NCI-H187 (cell line): ENCODE data around the gene LRRC23.
A peak's percentile ranks its signal among the peaks of the same experiment; 100 is the strongest.
"Not testable (repeated sequence)": the region's sequence is repeated elsewhere in the genome, so short reads cannot be mapped to it uniquely, and the experiment has no call there.

Experiments
- DNase-seq, 2 experiments: peaks; one replicate each; lab custom pipeline; 2025; lab: John Stamatoyannopoulos, UW

Gene LRRC23

DNA sequence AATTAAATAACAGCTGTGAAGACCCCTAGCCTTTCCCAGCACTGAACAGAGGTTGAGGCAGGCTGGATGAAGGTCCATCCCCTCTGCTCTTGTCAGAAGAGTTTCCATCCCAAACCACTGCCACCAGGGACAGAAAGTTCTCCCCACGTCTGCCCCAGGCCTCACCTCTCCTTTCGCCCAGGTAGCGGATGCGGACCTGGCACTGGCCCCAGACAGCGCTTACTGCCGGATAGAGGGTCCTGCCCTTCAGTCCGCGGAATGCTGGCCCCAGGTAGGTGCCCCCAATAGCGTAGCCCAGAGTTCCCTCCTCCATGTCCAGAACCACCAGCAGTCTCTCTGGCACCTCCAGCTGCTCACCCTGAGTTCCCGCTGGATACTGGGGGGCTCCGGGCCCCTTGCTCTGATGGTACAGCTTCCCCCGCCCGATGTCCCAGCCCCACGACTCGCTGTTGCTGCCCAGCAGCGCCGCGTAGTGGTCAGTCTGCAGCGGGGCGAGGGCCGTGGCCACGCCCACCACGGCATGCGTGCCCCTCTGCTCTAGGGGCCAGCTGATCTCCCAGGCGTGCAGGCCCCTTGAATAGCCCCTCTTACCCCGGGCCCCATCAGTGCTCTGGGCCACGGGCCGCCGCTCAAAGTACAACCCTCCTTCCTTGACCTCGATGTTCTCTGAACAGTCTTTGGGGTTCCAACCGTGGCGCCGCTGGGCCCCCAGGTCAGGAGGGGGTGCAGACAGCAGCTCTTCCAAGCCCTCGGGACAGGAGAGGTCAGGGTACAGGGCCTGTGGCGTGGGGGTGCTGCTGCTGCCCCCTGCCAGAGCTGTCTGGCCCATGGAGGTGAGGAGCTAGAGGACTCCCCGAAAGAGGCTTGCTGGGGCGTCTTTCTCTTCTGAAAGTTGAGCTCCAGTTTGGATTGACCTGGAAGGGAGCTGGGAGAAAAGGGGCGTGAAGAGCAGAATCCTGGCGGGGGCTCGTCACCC is 32.3 kb upstream of the LRRC23 start:
- peak; percentile 31 to 59 for DNase-seq

DNA sequence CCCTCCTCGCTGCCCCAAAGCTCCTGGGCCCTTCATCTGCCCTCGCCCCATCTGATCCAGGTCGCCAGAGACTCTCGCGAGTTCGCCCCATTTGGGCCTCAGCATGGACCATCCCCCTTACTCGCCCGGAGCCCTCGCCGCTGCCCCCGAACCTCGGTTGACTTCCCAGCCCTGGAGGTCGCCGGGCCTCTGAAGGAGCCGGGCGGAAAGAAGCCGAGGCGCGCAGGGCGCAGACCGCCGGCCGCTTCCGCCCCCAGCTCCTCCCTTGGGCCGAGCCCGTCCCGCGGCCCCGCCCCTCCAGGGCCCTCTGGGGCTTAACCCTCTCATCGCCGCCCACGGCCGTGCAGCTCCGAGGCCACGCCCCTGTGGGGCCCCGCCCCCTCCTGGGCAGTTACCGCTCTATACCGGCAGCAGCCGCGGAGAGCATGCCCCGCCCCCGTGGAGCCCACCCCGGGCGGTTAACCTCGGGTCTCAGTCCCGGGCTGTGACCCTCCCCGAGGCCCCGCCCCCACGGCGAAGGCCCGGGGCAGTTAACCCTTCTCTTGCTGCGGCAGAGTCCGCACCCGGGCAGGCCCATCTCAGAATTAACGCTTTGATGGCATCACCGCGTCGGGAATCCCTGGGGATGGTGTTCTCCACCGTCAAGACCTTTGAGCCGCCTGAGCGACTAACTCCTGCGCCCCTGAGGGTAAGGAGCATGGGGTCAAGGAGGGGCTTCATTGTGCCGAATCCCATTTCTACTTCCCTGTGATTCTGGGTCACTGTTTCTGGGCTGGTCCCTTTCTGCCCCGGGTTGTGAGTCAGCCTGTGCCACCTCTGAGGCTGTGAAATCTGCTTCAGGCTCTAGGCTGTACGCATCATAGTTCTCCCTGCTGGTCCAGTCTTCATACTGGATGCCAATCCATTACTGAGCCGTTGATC is 31.3 kb upstream of the LRRC23 start, which contains the start of gene SPSB2:
Gene SPSB2 (minus strand): TSS at position 210 of the 921 bp plus-strand sequence. CDS start 402 bp downstream, outside the sequence.
- peak; percentile 94 to 96 for DNase-seq

DNA sequence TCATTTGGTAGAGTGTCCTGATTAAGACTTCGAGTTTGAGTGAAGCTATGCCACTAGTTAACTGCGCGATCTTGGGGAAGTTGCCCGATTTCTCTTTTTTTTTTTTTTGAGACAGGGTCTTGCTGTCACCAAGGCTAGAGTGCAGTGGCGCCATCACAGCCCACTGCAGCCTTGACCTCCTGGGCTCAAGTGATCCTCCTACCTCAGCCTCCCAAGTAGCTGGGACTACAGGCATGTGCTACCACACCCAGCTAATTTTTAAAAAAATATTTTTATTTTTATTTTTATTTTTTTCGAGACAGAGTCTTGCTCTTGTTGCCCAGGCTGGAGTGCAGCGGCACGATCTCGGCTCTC is 30.6 kb upstream of the LRRC23 start:
- not testable (repeated sequence) for DNase-seq

DNA sequence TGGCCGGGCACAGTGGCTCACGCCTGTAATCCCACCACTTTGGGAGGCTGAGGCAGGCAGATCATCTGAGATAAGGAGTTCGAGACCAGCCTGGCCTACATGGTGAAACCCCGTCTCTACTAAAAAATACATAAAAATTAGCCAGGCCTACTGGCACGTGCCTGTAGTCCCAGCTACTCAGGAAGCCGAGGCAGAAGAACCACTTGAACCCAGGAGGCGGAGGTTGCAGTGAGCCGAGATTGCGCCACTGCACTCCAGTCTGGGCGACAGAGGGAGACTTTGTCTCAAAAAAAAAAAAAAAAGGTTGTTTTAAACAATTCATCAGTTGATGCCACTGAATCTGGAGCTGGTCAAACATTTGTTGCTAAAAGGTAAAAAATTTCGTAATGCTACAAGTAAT is 24.8 kb upstream of the LRRC23 start:
- not testable (repeated sequence) for DNase-seq

DNA sequence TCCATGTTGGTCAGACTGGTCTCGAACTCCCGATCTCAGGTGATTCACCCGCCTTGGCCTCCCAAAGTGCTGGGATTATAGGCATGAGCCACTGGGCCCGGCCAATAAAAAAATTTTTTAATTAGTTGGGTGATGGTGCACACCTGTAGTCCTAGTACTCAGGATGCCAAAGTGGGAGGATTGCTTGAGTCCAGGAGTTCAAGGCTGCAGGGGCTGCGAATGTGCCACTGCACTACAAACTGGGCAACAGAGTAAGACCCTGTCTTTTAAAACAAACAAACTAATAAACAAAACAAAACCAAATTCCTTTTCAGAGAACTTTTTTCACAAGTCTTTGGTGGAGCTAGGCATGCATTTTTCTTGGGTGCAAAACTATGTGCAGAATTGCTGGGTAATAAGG is 21.4 kb upstream of the LRRC23 start:
- no peak for DNase-seq

DNA sequence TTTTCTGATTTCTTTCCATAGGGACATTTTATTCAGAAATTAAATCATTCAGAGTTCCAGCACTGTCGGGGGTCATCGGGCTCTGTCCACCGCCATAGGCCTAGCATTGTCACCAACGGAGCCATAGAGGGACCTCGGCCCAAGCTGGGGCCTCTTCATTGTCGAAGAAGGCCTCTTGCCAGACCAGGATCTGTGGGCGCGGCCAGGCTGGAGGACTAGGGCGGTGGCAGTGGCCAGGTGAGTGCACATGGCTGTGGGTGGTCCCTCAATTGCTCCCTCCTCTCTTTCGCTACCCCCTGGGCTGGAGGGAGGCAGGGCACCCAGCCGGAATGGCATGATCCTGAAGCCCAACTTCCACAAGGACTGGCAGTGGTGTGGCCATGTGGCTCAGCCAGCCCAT is 20.9 kb upstream of the LRRC23 start:
- DNase-seq, result no peak

DNA sequence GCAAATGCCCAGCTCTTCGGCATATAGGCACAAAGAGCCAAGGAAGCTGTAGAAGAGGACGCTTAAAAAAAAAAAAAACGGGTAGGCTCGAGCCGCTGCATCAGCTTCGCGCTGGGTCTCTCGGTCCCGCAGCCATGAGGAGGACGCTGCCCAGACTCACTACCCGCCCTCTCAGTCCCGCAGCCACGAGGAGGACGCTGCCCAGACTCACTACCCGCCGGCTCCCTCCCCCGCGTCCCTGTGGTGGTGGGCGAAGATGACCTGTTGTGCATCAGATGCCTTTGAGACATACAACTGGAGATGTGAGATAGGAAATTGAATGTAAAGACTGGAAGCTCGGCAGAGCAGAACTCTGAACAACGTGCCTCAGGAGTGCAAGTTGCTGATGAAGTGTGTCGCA is 20.1 kb upstream of the LRRC23 start:
- DNase-seq, result no peak

DNA sequence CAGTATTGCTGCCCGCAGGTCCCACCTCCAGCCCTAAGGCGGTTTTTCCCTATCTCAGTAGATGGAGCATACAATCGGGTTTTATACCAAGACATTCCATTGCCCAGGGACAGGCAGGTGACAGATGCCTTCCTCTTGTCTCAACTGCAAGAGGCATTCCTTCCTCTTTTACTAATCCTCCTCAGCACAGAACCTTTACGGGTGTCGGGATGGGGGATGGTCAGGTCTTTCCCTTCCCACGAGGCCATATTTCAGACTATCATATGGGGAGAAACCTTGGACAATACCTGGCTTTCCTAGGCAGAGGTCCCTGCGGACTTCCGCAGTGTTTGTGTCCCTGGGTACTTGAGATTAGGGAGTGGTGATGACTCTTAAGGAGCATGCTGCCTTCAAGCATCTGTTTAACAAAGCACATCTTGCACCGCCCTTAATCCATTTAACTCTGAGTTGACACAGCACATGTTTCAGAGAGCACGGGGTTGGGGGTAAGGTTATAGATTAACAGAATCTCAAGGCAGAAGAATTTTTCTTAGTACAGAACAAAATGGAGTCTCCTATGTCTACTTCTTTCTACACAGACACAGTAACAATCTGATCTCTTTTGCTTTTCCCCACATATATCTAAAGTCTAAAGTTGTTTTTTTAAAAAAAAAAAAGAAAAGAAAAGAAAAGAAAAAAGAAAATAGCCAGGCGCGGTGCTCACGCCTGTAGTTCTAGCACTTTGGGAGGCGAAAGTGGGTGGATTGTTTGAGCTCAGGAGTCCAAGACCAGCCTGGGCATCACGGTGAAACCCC is 18.2 kb upstream of the LRRC23 start:
- DNase-seq, result not testable (repeated sequence)

DNA sequence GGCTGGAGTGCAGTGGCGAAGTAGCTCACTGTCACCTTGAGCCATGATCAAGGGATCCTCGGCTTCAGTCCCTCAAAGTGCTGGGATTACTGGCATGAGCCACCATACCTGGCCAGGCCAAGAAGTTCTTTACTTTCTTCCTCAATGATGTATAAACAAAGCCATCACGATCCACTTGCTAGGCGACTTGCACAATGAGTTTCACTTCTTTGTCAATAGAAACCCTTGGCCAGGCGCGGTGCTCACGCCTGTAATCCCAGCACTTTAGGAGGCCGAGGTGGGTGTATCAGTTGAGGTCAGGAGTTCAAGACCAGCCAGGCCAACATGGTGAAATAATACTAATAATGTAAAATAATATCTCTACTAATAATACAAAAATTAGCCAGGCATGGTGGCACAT is 17.2 kb upstream of the LRRC23 start:
- no peak for DNase-seq

DNA sequence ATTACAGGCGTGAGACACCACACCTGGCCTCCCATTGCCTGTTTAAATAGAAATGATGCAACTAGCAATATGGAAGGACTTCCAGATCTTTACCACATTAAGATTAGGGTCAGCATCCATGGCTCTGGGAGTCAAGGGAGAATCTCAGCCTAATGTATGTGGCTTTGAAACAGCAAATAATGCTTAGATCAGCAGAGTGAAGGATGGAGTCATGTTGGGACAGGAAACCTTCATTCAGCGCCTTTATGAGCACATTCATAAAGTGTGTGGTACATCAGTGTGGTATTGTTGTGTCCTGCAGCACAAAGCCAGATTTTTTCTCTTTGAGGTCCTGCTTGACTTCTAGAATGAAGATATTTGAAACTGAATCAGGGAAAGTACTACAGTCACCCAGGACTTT is 16.3 kb upstream of the LRRC23 start:
- DNase-seq, result no peak

DNA sequence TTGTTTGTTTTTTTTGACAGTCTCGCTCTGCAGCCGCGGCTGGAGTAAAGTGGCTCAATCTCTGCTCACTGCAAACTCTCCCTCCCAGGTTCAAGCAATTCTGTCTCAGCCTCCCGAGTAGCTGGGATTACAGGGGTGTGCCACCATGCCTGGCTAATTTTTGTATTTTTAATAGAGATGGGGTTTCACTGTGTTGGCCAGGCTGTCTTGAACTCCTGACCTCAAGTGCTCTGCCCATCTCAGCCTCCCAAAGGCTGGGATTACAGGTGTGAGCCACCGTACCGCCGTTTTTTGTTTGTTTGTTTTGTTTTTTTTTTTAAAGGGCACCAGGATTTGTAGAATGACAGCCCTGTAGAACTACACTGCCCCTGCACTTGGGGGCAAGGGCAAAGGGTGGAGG is 15.8 kb upstream of the LRRC23 start:
- DNase-seq, result not testable (repeated sequence)

DNA sequence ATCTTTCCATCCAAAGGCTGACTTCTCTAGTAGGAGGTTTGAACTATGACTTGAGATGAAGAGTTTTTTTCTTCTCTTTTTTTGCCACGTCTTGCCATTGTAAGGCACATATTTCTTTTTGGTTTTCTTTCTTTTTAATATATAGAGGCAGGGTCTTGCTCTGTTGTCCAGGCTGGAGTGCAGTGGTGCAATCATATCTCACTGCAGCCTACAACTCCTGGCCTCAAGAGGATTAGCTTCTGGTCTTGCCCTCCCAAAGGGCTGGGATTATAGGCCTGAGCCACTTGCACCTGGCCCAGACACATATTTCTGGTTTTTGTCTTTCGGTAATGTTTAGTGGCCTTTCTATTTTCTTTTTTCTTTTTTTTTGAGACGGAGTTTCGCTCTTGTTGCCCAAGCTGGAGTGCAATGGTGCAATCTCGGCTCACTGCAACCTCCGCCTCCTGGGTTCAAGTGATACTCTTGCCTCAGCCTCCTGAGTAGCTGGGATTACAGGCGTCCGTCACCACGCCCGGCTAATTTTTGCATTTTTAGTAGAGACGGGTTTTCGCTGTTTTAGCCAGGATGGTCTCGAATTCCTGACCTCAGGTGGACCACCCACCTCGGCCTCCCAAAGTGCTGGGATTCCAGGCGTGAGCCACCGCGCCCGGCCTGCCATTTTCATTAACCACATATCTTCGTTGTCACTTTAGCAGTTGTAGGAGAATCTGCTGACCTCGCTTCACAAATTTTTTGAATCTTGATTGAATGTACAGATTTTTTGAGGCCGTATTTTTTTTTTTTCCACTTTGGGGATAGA is 14.6 kb upstream of the LRRC23 start:
- DNase-seq, result not testable (repeated sequence)

DNA sequence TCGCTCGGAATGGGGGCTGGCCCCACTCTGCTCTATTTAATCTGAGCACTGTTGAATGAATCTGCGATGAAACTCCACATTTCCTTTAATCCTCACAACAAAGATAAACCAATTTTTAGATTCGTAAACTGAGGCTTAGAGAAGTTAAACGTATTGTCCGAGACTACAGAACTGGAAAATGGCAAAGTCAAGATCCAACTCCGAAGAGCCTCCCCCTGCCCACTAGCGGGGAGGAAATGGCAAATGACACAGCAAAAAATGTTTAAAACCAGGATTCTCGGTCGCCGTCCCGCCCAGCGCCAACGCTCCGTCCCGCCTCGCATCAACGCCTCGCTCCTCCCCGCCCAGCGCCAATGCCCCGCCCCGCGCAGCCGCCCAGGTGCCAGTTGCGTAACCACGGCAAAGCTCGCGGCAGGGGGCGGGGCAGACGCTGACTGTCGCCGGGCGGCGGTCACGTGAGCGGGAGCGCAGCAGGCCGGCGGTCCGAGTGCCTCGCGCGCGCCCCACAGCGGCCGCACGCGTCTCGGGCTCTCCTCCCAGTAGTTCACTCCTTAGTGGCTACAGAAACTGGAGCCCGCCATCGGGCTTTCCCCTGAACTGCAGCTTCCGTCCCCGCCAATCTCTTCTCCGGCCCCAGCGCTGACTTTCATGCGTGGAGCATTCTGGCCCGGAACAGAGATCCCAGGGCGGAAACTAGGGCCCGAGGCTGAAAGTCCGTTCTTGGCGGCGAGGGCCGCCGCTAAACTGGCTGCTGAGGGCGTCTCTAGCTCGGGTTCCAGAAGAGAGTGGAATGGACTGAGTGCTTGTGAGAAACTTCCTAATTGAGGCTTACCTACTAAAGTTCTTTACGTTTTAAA is 13.6 kb upstream of the LRRC23 start:
- peak; percentile 94 to 96 for DNase-seq

DNA sequence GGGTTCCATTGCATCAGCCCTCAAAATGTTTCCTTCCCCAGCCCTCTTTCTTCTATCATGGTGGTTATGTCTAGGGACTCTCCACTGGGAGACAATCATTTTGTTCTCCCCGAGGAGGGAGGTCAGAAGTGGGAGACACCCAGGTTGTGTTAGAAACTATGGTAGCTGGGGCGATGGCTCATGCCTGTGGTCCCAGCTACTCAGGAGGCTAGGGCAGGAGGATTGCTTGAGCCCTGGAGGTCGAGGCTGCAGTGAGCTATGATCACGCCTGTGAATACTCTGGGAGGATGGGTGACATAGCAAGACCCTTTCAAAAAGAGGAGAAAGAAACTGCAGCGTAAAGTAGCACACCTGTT is 13.0 kb upstream of the LRRC23 start:
- no peak for DNase-seq

DNA sequence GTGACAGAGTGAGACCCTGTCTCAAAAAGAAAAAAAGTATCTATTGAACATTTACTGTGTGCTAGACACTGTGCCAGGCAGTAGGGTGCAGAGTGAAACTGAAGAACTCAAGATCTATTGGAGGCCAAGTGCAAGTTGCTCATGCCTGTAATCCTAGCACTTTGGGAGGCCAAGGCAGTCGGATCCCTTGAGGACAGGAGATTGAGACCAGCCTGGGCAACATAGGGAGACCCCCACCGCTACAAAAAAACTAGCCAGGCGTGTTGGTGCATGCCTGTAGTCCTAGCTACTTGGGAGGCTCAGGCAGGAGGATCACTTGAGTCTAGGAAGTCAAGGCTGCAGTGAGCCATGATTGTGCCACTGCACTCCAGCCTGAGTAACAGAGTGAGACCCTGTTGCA is 11.9 kb upstream of the LRRC23 start:
- not testable (repeated sequence) for DNase-seq

DNA sequence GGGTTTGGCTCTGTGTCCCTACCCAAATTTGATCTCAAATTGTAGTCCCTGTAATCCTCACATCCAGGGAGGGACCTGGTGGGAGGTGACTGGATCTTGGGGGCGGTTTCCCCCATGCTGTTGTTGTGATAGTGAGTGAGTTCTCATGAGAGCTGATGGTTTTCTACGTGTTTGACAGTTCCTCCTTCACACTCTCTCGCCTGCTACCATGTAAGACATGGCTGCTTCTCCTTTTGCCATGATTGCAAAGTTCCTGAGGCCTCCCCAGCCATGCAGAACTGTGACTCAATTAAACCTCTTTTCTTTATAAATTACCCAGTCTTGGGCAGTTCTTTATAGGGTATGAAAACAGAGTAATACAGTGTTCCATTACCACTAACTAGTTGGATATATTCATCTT is 10.3 kb upstream of the LRRC23 start:
- no peak for DNase-seq

DNA sequence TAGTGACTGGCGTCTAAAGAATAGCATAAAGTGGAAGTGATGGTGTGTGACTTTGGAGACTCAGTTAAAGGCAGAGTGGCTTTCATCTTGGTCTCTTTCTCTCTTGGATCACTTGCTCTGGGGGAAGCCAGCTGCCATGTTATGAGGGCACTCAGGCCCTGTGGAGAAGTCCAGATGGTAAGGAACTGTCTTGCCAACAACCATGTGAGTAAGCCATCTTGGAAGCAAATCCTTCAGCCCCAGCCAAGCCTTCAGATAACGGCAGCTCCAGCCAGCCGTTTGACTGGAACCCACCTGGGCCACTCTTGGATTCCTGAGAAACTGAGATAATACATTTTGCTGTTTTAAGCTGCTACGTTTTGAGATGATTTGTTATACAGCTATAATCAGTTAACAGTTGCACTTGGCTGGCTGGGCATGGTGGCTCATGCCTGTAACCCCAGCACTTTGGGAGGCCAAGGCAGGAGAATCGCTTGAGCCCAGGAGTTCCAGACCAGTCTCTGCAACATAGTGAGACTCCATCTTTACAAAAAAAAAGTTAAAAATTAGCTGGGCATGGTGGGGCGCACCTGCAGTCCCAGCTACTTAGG is 7.7 kb upstream of the LRRC23 start:
- no peak for DNase-seq

DNA sequence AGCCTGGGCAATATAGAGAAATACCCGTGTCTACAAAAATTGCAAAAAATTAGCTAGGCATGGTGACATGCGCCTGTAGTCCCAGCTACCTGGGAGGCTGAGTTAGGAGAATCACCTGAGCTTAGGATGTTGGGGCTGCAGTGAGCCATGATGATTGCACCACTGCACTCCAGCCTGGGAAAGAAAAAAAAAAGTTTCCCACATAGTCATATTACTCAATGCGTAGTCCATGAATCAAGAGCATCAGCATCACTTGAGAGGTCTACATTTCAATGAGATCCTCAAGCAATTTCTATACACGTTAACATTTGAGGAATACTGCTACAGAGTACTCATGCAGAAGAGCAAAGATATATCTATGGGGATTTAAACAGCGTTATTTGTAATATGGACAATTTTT is 5.2 kb upstream of the LRRC23 start:
- no peak for DNase-seq

DNA sequence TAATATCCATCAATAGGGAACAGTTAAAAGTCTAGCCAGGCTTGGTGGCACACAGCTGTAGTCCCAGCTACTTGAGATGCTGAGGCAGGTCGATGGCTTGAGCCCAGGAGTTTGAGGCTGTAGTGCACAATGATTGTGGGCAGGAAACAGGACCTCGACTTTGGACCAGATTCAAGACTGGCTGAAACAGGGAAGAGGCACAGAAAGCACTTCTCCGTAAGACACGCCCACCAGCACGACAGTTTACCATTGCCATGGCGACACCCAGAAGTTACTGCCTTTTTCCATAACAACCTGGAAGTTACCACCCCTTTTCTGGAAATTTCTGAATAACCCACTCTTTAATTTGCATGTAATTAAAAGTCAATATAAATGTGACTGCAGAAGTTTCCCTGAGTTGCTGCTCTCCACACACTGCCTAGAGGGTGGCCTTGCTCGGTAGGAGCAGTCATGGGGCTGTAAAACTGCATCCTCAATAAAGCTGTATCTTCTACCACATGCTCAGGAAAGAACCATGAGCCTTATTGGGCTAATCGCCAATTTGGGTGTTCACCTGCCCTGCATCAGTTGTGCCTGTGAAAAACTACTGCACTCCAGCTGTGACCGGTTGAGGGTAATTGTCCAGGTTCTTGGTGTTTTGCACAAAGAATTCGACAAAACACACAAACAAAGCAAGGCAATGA is 4.6 kb upstream of the LRRC23 start:
- no peak for DNase-seq
